Dedifferentiated amniotic fluid mesenchymal stem cell (primary cell): ENCODE measurements around the gene ST3GAL6.

Source experiments
- DNase-seq: peaks from one replicate; pipeline ENCODE4 v3.0.0-alpha.2; 2016; ENCODE audit errors: extremely low spot score

ST3GAL6 gene

GRCh38 chr3:98763076-98763475, at the start of gene ST3GAL6:
TSS of gene ST3GAL6 (plus strand) at chr3:98763340. CDS start at chr3:98768441, 5,101 bp downstream.
- no peak for DNase-seq

- DNase-seq, result no peak
These were observed 49.2 kb upstream of the ST3GAL6 start for GRCh38 chr3:98713984-98714383.

GRCh38 chr3:98717584-98717983, 45.6 kb upstream of the ST3GAL6 start:
- DNase-seq, result no peak

- DNase-seq, result no peak
These were observed 44.4 kb upstream of the ST3GAL6 start for GRCh38 chr3:98718730-98719129.

GRCh38 chr3:98721776-98722175, 41.4 kb upstream of the ST3GAL6 start:
- DNase-seq, result no peak

GRCh38 chr3:98722389-98722788, 40.8 kb upstream of the ST3GAL6 start:
- DNase-seq, result no peak

- no peak for DNase-seq
These were observed 37.8 kb upstream of the ST3GAL6 start for GRCh38 chr3:98725352-98725751.

- no peak for DNase-seq
These were observed 37.1 kb upstream of the ST3GAL6 start for GRCh38 chr3:98726084-98726483.

- DNase-seq, result no peak
These were observed 35.5 kb upstream of the ST3GAL6 start for GRCh38 chr3:98727638-98728037.

GRCh38 chr3:98728672-98729071, 34.5 kb upstream of the ST3GAL6 start:
- no peak for DNase-seq

GRCh38 chr3:98730338-98730737, 32.8 kb upstream of the ST3GAL6 start:
- DNase-seq, result no peak

- DNase-seq, result no peak
These were observed 32.1 kb upstream of the ST3GAL6 start for GRCh38 chr3:98730886-98731537.

- no peak for DNase-seq
These were observed 31.3 kb upstream of the ST3GAL6 start for GRCh38 chr3:98731720-98732285.

- DNase-seq, result no peak
These were observed 30.7 kb upstream of the ST3GAL6 start for GRCh38 chr3:98732286-98733052.

- DNase-seq, result no peak
These were observed 29.9 kb upstream of the ST3GAL6 start for GRCh38 chr3:98733053-98733811.

- DNase-seq, result no peak
These were observed 29.3 kb upstream of the ST3GAL6 start for GRCh38 chr3:98733812-98734281.

GRCh38 chr3:98734306-98734705, 28.8 kb upstream of the ST3GAL6 start:
- DNase-seq, result no peak

GRCh38 chr3:98734735-98735134, 28.4 kb upstream of the ST3GAL6 start:
- DNase-seq, result no peak

GRCh38 chr3:98735296-98735695, 27.8 kb upstream of the ST3GAL6 start:
- DNase-seq, result no peak

- DNase-seq, result no peak
These were observed 27.3 kb upstream of the ST3GAL6 start for GRCh38 chr3:98735761-98736269.

GRCh38 chr3:98737301-98737700, 25.8 kb upstream of the ST3GAL6 start:
- no peak for DNase-seq

- no peak for DNase-seq
These were observed 23.9 kb upstream of the ST3GAL6 start for GRCh38 chr3:98739266-98739665.
